CD14-positive monocyte (primary cell): Measurements from ENCODE around the gene TMEM119. TPM values are rescaled to one million over a fixed set of nuclear protein-coding genes. Genes with fewer than 3 reads are reported as not detected.

ENCODE experiments used
- DNase-seq, 3 donors: peaks; one replicate each; pipeline ENCODE4 v3.0.0-alpha.2; 2011 to 2022
- H2AFZ ChIP-seq: 2 replicates; pipeline ENCODE4 v1.6.0; 2012; ENCODE audit warnings: mild to moderate bottlenecking, low read depth, low read length, inconsistent platforms; ENCODE audit not compliant: insufficient read depth, poor library complexity, severe bottlenecking
- H3K27ac ChIP-seq, 2 donors: 1 replicate in 1 of 2; 2 replicates in 1 of 2; pipeline ENCODE4 v1.5.1; 2012 to 2013; ENCODE audit warnings: low read length in 2 of 2, control low read depth in 1 of 2, inconsistent platforms in 1 of 2, low read depth in 1 of 2, mild to moderate bottlenecking in 1 of 2
- H3K27me3 ChIP-seq, 2 donors: one replicate each; pipeline versions ENCODE4 v1.6.0 to v1.6.1; 2011 to 2013; ENCODE audit warnings: low read length in 2 of 2; ENCODE audit not compliant: control insufficient read depth in 2 of 2, insufficient read depth in 2 of 2
- H3K36me3 ChIP-seq, 2 donors: replicated peaks in 1 of 2; 1 replicate in 1 of 2; 2 replicates in 1 of 2; pipeline versions ENCODE4 v1.5.1 to v1.6.1; 2012 to 2013; ENCODE audit warnings: low read length in 2 of 2, control low read depth in 1 of 2, inconsistent platforms in 1 of 2, mild to moderate bottlenecking in 1 of 2; ENCODE audit not compliant: insufficient read depth in 2 of 2, control insufficient read depth in 1 of 2
- H3K4me1 ChIP-seq, 2 donors: 1 replicate in 1 of 2; 2 replicates in 1 of 2; pipeline versions ENCODE4 v1.5.1 to v1.6.1; 2012 to 2013; ENCODE audit warnings: low read length in 2 of 2, control low read depth in 1 of 2, inconsistent platforms in 1 of 2, mild to moderate bottlenecking in 1 of 2, moderate library complexity in 1 of 2; ENCODE audit not compliant: insufficient read depth in 2 of 2, control insufficient read depth in 1 of 2
- H3K4me2 ChIP-seq: replicated peaks from 2 replicates; pipeline ENCODE3; 2012; ENCODE audit warnings: low read length, moderate library complexity, mild to moderate bottlenecking; ENCODE audit not compliant: poor library complexity, severe bottlenecking; ENCODE audit errors: extremely low read depth
- H3K4me3 ChIP-seq, 3 experiments: fragments of 200-600 bp in 1 of 3; sonication (generic) in 1 of 3; replicated peaks in 1 of 3; 1 replicate in 2 of 3; 2 replicates in 1 of 3; pipeline ENCODE4 v1.5.1; 2011 to 2013; ENCODE audit warnings: low read length in 3 of 3, mild to moderate bottlenecking in 3 of 3, control low read depth in 2 of 3, low read depth in 2 of 3, inconsistent platforms in 1 of 3, moderate library complexity in 1 of 3
- H3K79me2 ChIP-seq: 2 replicates; pipeline ENCODE4 v1.6.0; 2012; ENCODE audit warnings: mild to moderate bottlenecking, control low read depth, inconsistent platforms, low read length, moderate library complexity; ENCODE audit not compliant: insufficient read depth
- H3K9ac ChIP-seq: 2 replicates; pipeline ENCODE4 v1.6.0; 2017; ENCODE audit warnings: low read length, mild to moderate bottlenecking; ENCODE audit not compliant: insufficient read depth, poor library complexity, severe bottlenecking
- H3K9me3 ChIP-seq, 2 donors: replicated peaks in 1 of 2; 1 replicate in 1 of 2; 2 replicates in 1 of 2; pipeline versions ENCODE4 v1.5.1 to v1.6.1; 2012 to 2013; ENCODE audit warnings: low read length in 2 of 2, control low read depth in 1 of 2; ENCODE audit not compliant: control insufficient read depth in 1 of 2, insufficient read depth in 1 of 2
- H4K20me1 ChIP-seq: 2 replicates; pipeline ENCODE4 v1.6.0; 2012; ENCODE audit warnings: mild to moderate bottlenecking, low read length, control low read depth, moderate library complexity; ENCODE audit not compliant: insufficient read depth
- H3K27ac Mint-ChIP-seq, 7 donors: one replicate each; pipeline ENCODE4 v1.8.0; 2020; ENCODE audit warnings: mild to moderate bottlenecking in 7 of 7, mixed read lengths in 7 of 7, moderate library complexity in 6 of 7, inconsistent platforms in 2 of 7
- H3K27me3 Mint-ChIP-seq, 3 donors: one replicate each; pipeline ENCODE4 v1.8.0; 2021 to 2022; ENCODE audit warnings: low read depth in 3 of 3, mild to moderate bottlenecking in 3 of 3, mixed read lengths in 3 of 3, moderate library complexity in 3 of 3, inconsistent platforms in 1 of 3
- H3K36me3 Mint-ChIP-seq, 2 donors: one replicate each; pipeline ENCODE4 v1.8.0; 2020; ENCODE audit warnings: mixed read lengths in 2 of 2, inconsistent platforms in 1 of 2, mild to moderate bottlenecking in 1 of 2
- H3K4me1 Mint-ChIP-seq: one replicate; pipeline ENCODE4 v1.8.0; 2020; ENCODE audit warnings: mild to moderate bottlenecking, mixed read lengths
- H3K4me3 Mint-ChIP-seq, 2 donors: one replicate each; pipeline ENCODE4 v1.8.0; 2020; ENCODE audit warnings: mild to moderate bottlenecking in 2 of 2, mixed read lengths in 2 of 2, moderate library complexity in 1 of 2
- H3K9me3 Mint-ChIP-seq, 7 donors: one replicate each; pipeline ENCODE4 v1.8.0; 2020 to 2022; ENCODE audit warnings: mixed read lengths in 7 of 7, mild to moderate bottlenecking in 6 of 7, moderate library complexity in 6 of 7, inconsistent platforms in 2 of 7
- CTCF ChIP-seq: fragments of 200-600 bp; IDR thresholded peaks from one replicate; pipeline ENCODE4 v1.8.0; 2022; ENCODE audit warnings: antibody characterized with exemption, mild to moderate bottlenecking
- WGBS: methylation state at CpG from one replicate; pipeline ENCODE4 v1.1.5; 2013; ENCODE audit warnings: missing lambda C conversion rate; ENCODE audit not compliant: insufficient coverage; 5-methylcytosine and 5-hydroxymethylcytosine counted together
- intact Hi-C, 2 donors: fragments of 100-400 bp; cut with micrococcal nuclease; formaldehyde crosslinking; loops; one replicate each; pipeline versions ENCODE4 v1.15.0 to v1.15.1; 2023
- polyA plus RNA-seq, 3 donors: library from polyadenylated mRNA; depleted of rRNA in 1 of 3; unstranded in 2 of 3; stranded (reverse) in 1 of 3; fragments of 300-500 nt in 2 of 3; fragments of >200 nt in 1 of 3; fragmentation: Illumina TruSeq in 2 of 3; gene quantifications; 1 replicate in 2 of 3; 2 replicates in 1 of 3; pipeline ENCODE4 v1.2.3, GENCODE V29; 2012 to 2021

TMEM119 gene
- polyA plus RNA-seq, 3 donors: 0.18 to 0.85 (median 0.56) TPM

GRCh38 chr12:108610336-108610815, 12.5 kb upstream of the TMEM119 start:
- Histone ChIP-seq H3K9me3 (no peaks in the 10 kb centered on the region), H3K9ac (no peak overlapping the region), H3K79me2 (no peaks in the 10 kb centered on the region), H3K27me3 (peaks cover 0 to 5% of the 10 kb centered on the region in 2 donors), H3K27ac (no peak overlapping the region), H4K20me1 (no peaks in the 10 kb centered on the region), H2AFZ (no peak overlapping the region), H3K4me1 (no peaks in the 10 kb centered on the region), H3K4me3 (no peak overlapping the region), H3K36me3 (no peaks in the 10 kb centered on the region), H3K4me2 (no peak overlapping the region)
- Mint-ChIP-seq H3K4me3 (peak overlapping the region in 1 of 2 donors; percentile 41), H3K27ac (no peak overlapping the region), H3K4me1 (no peaks in the 10 kb centered on the region), H3K36me3 (peaks cover 0 to 5% of the 10 kb centered on the region in 2 donors), H3K9me3 (peaks cover 0 to 3% (median 0%) of the 10 kb centered on the region in 7 donors), H3K27me3 (peaks cover 7 to 18% (median 18%) of the 10 kb centered on the region in 3 donors)
- no peak for TF ChIP-seq CTCF
- intact Hi-C loops: loop anchor here in 1 of 2 donors (10.0 kb wide), 1 partner anchor 484 kb away; the partner anchor contains the start of genes ALKBH2 and UNG
- 95% methylated on average over 6 of the region's 8 CpGs for WGBS
- no peak for DNase-seq

GRCh38 chr12:108609537-108610335, 11.9 kb upstream of the TMEM119 start:
- Histone ChIP-seq H3K4me1 (no peaks in the 10 kb centered on the region), H3K9ac (no peak overlapping the region), H3K9me3 (no peaks in the 10 kb centered on the region), H3K4me3 (no peak overlapping the region), H3K4me2 (no peak overlapping the region), H3K27ac (no peak overlapping the region), H2AFZ (no peak overlapping the region), H3K79me2 (no peaks in the 10 kb centered on the region), H3K36me3 (no peaks in the 10 kb centered on the region), H3K27me3 (peaks cover 0 to 5% of the 10 kb centered on the region in 2 donors), H4K20me1 (no peaks in the 10 kb centered on the region)
- TF ChIP-seq CTCF: no peak
- H3K27ac Mint-ChIP-seq: no peak overlapping the region
- DNase-seq: no peak
- H3K27me3 Mint-ChIP-seq: peaks cover 9 to 19% (median 18%) of the 10 kb centered on the region in 3 donors
- H3K4me1 Mint-ChIP-seq: no peaks in the 10 kb centered on the region
- WGBS: 28% methylated on average over 14 of the region's 21 CpGs
- intact Hi-C loops: loop anchor here in 1 of 2 donors (10.0 kb wide), 1 partner anchor 485 kb away; the partner anchor contains the start of genes ALKBH2 and UNG
- peaks cover 0 to 5% of the 10 kb centered on the region in 2 donors for H3K36me3 Mint-ChIP-seq
- H3K9me3 Mint-ChIP-seq: peaks cover 0 to 3% (median 0%) of the 10 kb centered on the region in 7 donors
- no peak overlapping the region for H3K4me3 Mint-ChIP-seq
